ENCODE data around the gene PLB1. TPM values are rescaled to one million over a fixed set of nuclear protein-coding genes. Genes with fewer than 3 reads are reported as not detected.

The PLB1 gene
- total and polyA plus RNA-seq, 2 experiments from 2014 or later, result 0.06 to 0.21 TPM

DNA sequence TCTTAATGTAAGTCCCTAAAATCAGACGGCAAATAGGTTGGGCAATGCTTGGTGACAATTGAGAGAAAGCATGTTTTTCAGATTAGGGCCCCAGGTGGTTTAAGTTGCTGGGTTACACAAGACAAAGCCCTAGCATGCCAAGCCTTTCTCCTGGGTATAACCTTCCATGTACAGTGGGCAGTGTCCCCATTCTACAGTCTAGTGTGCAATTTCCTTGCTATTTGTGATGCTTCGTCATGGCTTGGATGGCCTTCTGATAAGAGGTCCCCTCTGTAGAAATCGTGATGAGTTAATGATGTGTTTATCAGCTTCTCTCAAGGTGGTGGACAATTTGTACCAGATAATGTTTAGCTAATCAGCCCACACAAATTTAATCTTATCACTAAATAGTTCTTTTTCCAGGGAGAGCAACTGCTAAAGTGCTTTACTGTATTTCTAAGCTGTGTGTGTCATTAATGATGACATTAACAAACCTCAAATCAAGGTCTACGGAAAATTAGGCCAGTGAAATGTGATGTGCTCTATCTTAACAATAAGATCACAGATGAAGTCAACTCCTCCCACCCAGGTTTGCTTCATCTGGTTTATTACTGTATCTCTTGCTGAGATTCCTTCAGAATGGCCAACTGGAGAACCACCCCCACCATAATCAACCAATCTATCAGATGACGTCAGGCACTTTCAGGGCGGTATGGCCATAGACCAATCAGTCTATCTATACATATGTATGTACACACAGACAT, 61.7 kb downstream of the PLB1 start:
- H2AFZ ChIP-seq, result no peak overlapping the region
- H3K36me3 ChIP-seq (ENCODE audit: insufficient read depth), result no peaks in the 10 kb centered on the region
- Mint-ChIP-seq H3K4me3 (no peak overlapping the region), H3K27me3 (ENCODE audit: insufficient read depth, low read depth, poor library complexity) (peaks cover 2% of the 10 kb centered on the region), H3K4me1 (0 out of 3 replicates have a peak, but pooled peaks cover under 1% of the 10 kb centered on the region), H3K36me3 (ENCODE audit: low read depth) (no peaks in the 10 kb centered on the region), H3K27ac (no peak overlapping the region), H3K9me3 (no peaks in the 10 kb centered on the region)
- H3K4me1 ChIP-seq (ENCODE audit: insufficient read depth), result no peaks in the 10 kb centered on the region
- no peaks in the 10 kb centered on the region for H3K9me2 ChIP-seq (ENCODE audit: insufficient read depth)
- ATAC-seq, result no peak
- TF ChIP-seq ZNF331 (CRISPR knock-in tag; IDR thresholded peaks at IDR 0.05; ENCODE audit: low read depth) (no peak), EZH2 (IDR thresholded peaks at IDR 0.05; ENCODE audit: low read depth, unreplicated experiment) (no peak), ETS1 (IDR thresholded peaks at IDR 0.05) (no peak), CTCF (conservative IDR thresholded peaks at IDR 0.05; ENCODE audit: low read depth in 2 of 2) (no peak), POLR2AphosphoS5 (IDR thresholded peaks at IDR 0.05; ENCODE audit: low read depth) (no peak), NANOG (IDR thresholded peaks at IDR 0.05; ENCODE audit: borderline replicate concordance) (no peak), JUNB (IDR thresholded peaks at IDR 0.05; ENCODE audit: unreplicated experiment) (no peak), ZNF114 (CRISPR knock-in tag; IDR thresholded peaks at IDR 0.05) (no peak), EZH2phosphoT487 (IDR thresholded peaks at IDR 0.05; ENCODE audit: unreplicated experiment) (no peak), STAT1 (IDR thresholded peaks at IDR 0.05; ENCODE audit: unreplicated experiment) (no peak), CREB1 (CRISPR knock-in tag; IDR thresholded peaks at IDR 0.05; ENCODE audit: low read depth) (no peak), REST (IDR thresholded peaks at IDR 0.05; ENCODE audit: unreplicated experiment) (no peak)
- TF ChIP-seq, protein P1, sequence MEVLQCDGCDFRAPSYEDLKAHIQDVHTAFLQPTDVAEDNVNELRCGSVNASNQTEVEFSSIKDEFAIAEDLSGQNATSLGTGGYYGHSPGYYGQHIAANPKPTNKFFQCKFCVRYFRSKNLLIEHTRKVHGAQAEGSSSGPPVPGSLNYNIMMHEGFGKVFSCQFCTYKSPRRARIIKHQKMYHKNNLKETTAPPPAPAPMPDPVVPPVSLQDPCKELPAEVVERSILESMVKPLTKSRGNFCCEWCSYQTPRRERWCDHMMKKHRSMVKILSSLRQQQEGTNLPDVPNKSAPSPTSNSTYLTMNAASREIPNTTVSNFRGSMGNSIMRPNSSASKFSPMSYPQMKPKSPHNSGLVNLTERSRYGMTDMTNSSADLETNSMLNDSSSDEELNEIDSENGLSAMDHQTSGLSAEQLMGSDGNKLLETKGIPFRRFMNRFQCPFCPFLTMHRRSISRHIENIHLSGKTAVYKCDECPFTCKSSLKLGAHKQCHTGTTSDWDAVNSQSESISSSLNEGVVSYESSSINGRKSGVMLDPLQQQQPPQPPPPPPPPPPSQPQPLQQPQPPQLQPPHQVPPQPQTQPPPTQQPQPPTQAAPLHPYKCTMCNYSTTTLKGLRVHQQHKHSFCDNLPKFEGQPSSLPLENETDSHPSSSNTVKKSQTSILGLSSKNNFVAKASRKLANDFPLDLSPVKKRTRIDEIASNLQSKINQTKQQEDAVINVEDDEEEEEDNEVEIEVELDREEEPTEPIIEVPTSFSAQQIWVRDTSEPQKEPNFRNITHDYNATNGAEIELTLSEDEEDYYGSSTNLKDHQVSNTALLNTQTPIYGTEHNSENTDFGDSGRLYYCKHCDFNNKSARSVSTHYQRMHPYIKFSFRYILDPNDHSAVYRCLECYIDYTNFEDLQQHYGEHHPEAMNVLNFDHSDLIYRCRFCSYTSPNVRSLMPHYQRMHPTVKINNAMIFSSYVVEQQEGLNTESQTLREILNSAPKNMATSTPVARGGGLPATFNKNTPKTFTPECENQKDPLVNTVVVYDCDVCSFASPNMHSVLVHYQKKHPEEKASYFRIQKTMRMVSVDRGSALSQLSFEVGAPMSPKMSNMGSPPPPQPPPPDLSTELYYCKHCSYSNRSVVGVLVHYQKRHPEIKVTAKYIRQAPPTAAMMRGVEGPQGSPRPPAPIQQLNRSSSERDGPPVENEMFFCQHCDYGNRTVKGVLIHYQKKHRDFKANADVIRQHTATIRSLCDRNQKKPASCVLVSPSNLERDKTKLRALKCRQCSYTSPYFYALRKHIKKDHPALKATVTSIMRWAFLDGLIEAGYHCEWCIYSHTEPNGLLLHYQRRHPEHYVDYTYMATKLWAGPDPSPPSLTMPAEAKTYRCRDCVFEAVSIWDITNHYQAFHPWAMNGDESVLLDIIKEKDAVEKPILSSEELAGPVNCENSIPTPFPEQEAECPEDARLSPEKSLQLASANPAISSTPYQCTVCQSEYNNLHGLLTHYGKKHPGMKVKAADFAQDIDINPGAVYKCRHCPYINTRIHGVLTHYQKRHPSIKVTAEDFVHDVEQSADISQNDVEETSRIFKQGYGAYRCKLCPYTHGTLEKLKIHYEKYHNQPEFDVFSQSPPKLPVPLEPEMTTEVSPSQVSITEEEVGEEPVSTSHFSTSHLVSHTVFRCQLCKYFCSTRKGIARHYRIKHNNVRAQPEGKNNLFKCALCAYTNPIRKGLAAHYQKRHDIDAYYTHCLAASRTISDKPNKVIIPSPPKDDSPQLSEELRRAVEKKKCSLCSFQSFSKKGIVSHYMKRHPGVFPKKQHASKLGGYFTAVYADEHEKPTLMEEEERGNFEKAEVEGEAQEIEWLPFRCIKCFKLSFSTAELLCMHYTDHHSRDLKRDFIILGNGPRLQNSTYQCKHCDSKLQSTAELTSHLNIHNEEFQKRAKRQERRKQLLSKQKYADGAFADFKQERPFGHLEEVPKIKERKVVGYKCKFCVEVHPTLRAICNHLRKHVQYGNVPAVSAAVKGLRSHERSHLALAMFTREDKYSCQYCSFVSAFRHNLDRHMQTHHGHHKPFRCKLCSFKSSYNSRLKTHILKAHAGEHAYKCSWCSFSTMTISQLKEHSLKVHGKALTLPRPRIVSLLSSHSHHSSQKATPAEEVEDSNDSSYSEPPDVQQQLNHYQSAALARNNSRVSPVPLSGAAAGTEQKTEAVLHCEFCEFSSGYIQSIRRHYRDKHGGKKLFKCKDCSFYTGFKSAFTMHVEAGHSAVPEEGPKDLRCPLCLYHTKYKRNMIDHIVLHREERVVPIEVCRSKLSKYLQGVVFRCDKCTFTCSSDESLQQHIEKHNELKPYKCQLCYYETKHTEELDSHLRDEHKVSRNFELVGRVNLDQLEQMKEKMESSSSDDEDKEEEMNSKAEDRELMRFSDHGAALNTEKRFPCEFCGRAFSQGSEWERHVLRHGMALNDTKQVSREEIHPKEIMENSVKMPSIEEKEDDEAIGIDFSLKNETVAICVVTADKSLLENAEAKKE (CRISPR knock-in tag; IDR thresholded peaks at IDR 0.05), result no peak
- H3K4me3 ChIP-seq, result no peak overlapping the region
- no peak overlapping the region for H3K27ac ChIP-seq (ENCODE audit: low read depth)
- no peak overlapping the region for H3K4me2 ChIP-seq
- H3K79me2 ChIP-seq (replicated peaks; ENCODE audit: insufficient read depth), result no peaks in the 10 kb centered on the region
- DNase-seq (ENCODE audit: low spot score), result no peak
- H3F3A ChIP-seq (replicated peaks; ENCODE audit: low read depth), result no peaks in the 10 kb centered on the region
- no peaks in the 10 kb centered on the region for H3K27me3 ChIP-seq (ENCODE audit: insufficient read depth)
- no peaks in the 10 kb centered on the region for H4K20me1 ChIP-seq (replicated peaks; ENCODE audit: insufficient read depth)
